Measurements from ENCODE around the gene MRPL39. TPM values are rescaled to one million over a fixed set of nuclear protein-coding genes. Genes with fewer than 3 reads are reported as not detected.

MRPL39 gene
- total and polyA plus RNA-seq, 2 of the 4 experiments (the other 2 are of a cell fraction) = 15.2 to 20.6 TPM

- dilution Hi-C loops (cut with HindIII; ENCODE audit: low sequenced_read_pairs, unreplicated experiment) = no loop called here
- CTCF ChIA-PET = no interaction called here
- Histone ChIP-seq H3K4me2 (ENCODE audit: low read depth, low read length) (no peak overlapping the region), H3K4ac (ENCODE audit: low read depth, low read length) (no peak overlapping the region), H3K79me1 (ENCODE audit: low read depth in 1 of 2, low read length in 2 of 2) (peaks cover 0 to 3% of the 10 kb centered on the region in 2 experiments; a peak in 1 of 4 replicates), H4K91ac (ENCODE audit: insufficient read depth, low read depth, low read length) (no peak overlapping the region), H3K14ac (replicated peaks; ENCODE audit: low read depth, low read length) (no peak overlapping the region), H3K9me3 (ENCODE audit: control insufficient read depth, insufficient read depth, low read length) (no peaks in the 10 kb centered on the region), H3K4me3 (ENCODE audit: insufficient read depth, low read depth, low read length) (no peak overlapping the region), H3K56ac (ENCODE audit: extremely low read depth, insufficient read depth, low read length) (no peak overlapping the region), H3K18ac (ENCODE audit: low read depth, low read length) (no peak overlapping the region), H2BK15ac (ENCODE audit: low read depth, low read length) (no peak overlapping the region), H3K9ac (ENCODE audit: low read depth, low read length) (no peak overlapping the region), H2AFZ (replicated peaks; ENCODE audit: low read length, poor library complexity) (no peak overlapping the region), H2BK20ac (ENCODE audit: low read depth, low read length) (no peak overlapping the region), H2AK5ac (ENCODE audit: low read depth, low read length) (no peak overlapping the region), H4K5ac (ENCODE audit: low read depth, low read length) (no peak overlapping the region), H2BK120ac (ENCODE audit: low read depth, low read length) (no peak overlapping the region), H3K27me3 (ENCODE audit: control insufficient read depth, insufficient read depth, low read length) (no peaks in the 10 kb centered on the region), H3K9me1 (ENCODE audit: insufficient read depth, low read length) (no peaks in the 10 kb centered on the region), H2BK5ac (ENCODE audit: low read depth, low read length, poor library complexity, severe bottlenecking) (no peak overlapping the region), H3K36me3 (ENCODE audit: control insufficient read depth, insufficient read depth, low read length) (no peaks in the 10 kb centered on the region), H4K8ac (ENCODE audit: low read depth in 2 of 2, low read length in 2 of 2) (no peak overlapping the region), H3K4me1 (ENCODE audit: control insufficient read depth, insufficient read depth, low read length) (0 out of 2 replicates have a peak, but pooled peaks cover 2% of the 10 kb centered on the region), H2AK9ac (replicated peaks; ENCODE audit: low read depth, low read length, poor library complexity) (no peak overlapping the region), H3K23ac (ENCODE audit: low read depth, low read length) (no peak overlapping the region), H4K20me1 (ENCODE audit: insufficient read depth, low read length) (no peaks in the 10 kb centered on the region), H3K27ac (ENCODE audit: insufficient read depth, low read length) (no peak overlapping the region)
- intact Hi-C loops (cut with micrococcal nuclease) = no loop called here
- no peak for ATAC-seq (ENCODE audit: low read depth)
- no CpG with 5 or more reads among the region's 1 CpG for WGBS, 2 experiments (ENCODE audit: extremely low coverage in 2 of 2, insufficient read length in 1 of 2)
- POLR2A ChIA-PET (ENCODE audit: unreplicated experiment) = no interaction called here
- TF ChIP-seq ELK1 (IDR thresholded peaks at IDR 0.05; ENCODE audit: borderline replicate concordance, low read depth, low read length) (no peak), POLR2A (IDR thresholded peaks at IDR 0.05; ENCODE audit: low read depth, low read length) (no peak), USF2 (IDR thresholded peaks at IDR 0.05; ENCODE audit: low read depth, low read length) (no peak), MAFK (IDR thresholded peaks at IDR 0.05; ENCODE audit: low read depth, low read length) (no peak), BHLHE40 (IDR thresholded peaks at IDR 0.05; ENCODE audit: low read depth, low read length) (no peak), MAZ (IDR thresholded peaks at IDR 0.05; ENCODE audit: borderline replicate concordance, low read depth, low read length) (no peak), RFX5 (IDR thresholded peaks at IDR 0.05; ENCODE audit: low read depth, low read length) (no peak), CEBPB (IDR thresholded peaks at IDR 0.05; ENCODE audit: low read depth, low read length) (no peak), SMC3 (IDR thresholded peaks at IDR 0.05; ENCODE audit: low read depth, low read length) (no peak), MXI1 (IDR thresholded peaks at IDR 0.05; ENCODE audit: borderline replicate concordance, low read depth, low read length) (no peak), CHD1 (IDR thresholded peaks at IDR 0.05; ENCODE audit: low read depth, low read length) (no peak), NFE2L2 (IDR thresholded peaks at IDR 0.05; ENCODE audit: low read depth, low read length) (no peak), RAD21 (IDR thresholded peaks at IDR 0.05; ENCODE audit: low read length) (no peak), FOS (IDR thresholded peaks at IDR 0.05; ENCODE audit: low read depth, low read length) (no peak), CTCF (conservative IDR thresholded peaks at IDR 0.05; ENCODE audit: low read depth, low read length) (no peak), RCOR1 (IDR thresholded peaks at IDR 0.05; ENCODE audit: insufficient replicate concordance, low read length) (no peak)
- peak; percentile 56 for DNase-seq
- BruUV-seq (replicated peaks) = no TSS peak
- in situ Hi-C loops (cut with MboI; ENCODE audit: low sequenced_read_pairs) = no loop called here
Observed at GRCh38 chr21:25557180-25557579, 50.1 kb downstream of the MRPL39 start.
